A549 treated with DMSO at 1 μM for 4 hours (cell line): ENCODE data around the gene MRPS18A. TPM values are rescaled to one million over a fixed set of nuclear protein-coding genes. Genes with fewer than 3 reads are reported as not detected.

Experiments used
- total RNA-seq: library from RNA; stranded (reverse); fragments of 200-300 nt; extraction: Qiagen RNA extraction; gene quantifications from 5 replicates; pipeline ENCODE4 v1.2.3, GENCODE V29; 2022; ENCODE audit warnings: low read depth

MRPS18A gene
- total RNA-seq, result 42.5 to 49.4 TPM (median 44.6 TPM) in 5 replicates

DNA sequence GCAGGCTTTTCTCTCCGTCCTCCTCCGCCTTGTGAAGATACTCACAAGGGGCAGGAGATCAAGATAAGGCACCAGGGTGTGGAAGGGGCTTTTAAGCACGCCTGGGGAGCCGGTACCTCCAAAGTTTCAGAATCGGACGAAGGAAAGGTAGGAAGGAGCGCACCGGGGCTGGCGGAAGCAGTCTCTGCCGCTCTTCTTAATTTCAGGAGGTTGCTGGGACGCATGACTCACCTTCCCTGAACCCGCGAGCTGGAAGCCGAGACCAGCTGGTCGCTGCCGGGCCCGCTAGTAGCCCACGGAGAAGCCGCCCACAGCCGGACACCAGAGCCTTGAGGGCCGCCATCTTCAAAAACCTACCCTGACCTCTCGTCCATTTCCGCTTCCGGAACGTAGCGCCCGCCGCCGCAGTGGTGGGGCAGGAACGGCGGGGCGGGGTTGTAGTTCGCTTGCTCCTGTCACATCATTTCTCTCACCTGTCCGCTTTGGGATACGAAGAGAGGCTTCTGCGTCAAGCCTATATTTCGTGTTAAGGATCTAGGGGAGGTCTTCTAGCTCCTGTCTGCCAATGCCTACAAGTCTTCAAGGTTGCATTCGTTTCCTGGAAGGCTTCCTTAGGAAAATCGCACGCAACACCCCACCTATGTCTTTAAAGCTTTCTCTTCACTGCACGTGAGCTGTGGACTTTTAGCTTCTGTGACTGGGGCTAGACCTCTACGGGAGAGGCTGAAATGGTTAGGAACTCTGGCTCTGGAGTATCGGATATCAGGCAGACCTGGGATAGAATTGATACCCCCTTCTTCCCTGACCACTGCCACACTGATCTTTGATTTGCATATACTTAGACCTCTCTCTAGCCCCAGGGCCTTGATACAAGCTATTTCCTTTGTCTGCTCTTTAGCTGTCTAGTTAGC lies at the start of gene MRPS18A:
TSS of gene MRPS18A (minus strand) at position 355 of the 911 bp plus-strand sequence. CDS start at position 343, 12 bp downstream.

DNA sequence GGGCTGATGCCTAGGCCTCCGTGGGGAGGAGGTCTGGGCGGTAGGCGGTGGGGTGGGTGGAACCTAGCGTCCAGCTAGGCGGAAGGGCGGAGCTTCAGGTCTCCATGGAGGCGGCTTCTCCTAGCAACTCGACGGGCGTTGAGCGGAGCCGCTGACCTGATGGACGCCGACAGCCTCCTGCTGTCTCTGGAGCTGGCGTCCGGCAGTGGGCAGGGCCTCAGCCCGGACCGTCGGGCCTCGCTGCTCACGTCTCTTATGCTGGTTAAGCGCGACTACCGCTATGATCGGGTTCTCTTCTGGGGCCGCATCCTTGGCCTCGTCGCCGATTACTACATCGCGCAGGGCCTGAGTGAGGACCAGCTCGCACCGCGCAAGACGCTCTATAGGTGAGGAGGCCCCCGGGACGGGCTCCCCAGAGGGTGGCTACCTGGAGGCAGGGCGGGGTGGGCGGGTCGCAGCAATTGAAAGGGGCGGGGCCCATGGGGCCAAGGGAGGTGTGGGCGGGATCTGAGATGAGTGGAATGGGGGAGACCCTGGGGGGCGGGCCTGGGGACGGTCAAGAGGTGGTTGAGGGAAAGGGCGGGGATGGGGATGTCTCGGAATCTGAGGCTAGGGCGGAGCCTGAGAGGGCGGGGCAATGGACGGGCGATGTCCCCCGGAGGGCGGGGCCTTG lies 42.5 kb downstream of the MRPS18A start, which contains the start of gene RSPH9:
TSS of gene RSPH9 (plus strand) at position 97 of the 673 bp plus-strand sequence. CDS start at position 160, 63 bp downstream.

DNA sequence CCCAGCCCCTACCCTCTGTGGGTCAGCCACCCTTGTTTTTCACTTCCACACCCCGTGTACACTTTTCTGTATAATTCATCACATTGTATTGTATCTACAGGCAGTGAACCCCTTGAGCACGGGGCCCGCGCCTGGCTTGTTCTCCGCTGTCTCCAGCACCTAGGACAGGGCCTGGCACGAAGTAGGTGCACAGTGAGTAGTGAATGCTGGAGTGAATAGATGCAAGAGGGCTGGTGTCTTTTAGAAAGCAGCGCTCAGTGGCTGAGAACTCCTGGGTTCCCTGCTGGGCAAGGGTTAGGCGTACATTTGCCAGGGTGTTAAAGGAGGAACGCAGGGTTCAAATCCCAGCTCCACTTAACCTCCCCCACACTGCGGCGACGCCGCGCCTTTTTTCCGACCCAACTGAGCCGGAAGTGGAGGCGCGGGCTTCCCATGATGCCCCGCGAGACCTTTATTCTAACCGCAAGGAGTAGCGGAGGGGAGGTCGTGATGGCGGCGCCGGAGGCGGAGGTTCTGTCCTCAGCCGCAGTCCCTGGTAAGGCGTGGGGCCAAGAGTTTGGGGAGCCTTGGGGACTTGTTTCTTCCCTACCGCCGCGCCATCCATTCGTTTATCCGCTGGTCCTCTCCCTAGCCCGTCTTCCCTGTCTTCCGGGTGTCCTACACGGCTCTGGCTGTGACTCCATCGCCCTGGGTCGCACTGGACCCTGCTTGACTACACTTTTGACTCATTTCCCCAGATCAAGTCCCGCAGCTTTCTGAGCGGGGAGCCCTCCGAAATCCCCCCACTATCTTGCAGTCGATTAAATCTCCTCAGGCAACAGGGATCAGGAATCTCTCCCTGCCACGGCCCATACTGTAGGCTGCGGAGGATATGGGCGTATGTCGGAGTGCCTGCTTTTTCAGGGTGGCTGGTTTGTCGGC lies 51.9 kb downstream of the MRPS18A start, which contains the start of gene MAD2L1BP:
TSS of gene MAD2L1BP (plus strand) at position 454 of the 921 bp plus-strand sequence. CDS start at position 490, 36 bp downstream.

DNA sequence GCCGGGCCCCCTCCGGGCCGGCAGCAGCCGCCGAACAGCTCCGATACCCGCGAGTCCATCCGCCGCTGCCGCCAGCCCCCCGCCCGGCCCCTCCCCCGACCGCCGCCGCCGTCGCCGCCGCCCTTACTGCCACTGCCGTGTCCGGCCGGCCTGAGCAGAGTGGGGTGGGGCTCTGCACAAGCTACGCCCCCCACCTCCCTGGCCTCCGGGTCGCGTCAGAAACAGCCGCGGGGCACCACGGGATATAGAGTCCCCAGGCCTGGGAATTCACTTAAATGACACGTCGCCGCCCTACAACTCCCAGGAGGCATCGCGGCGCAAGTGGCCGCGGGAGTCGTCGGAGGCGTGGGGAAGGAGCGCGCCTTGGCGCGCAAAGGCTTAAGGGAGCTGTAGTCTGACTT lies 58.5 kb downstream of the MRPS18A start, which contains the start of gene GTPBP2:
TSS of gene GTPBP2 (minus strand) at position 161 of the 401 bp plus-strand sequence. CDS start at position 59, 102 bp downstream.

Other genes starting within 250 kb of the MRPS18A start
- gene DLK2, start 232.2 kb downstream of the MRPS18A start, total RNA-seq, result 3.5 to 6.8 TPM (median 6.4 TPM) in 5 replicates
- 18.6 to 21.0 TPM (median 20.1 TPM) in 5 replicates for gene TJAP1, start 210.2 kb downstream of the MRPS18A start, total RNA-seq
- 0.74 to 1.3 TPM (median 1.1 TPM) in 5 replicates for gene LRRC73, start 177.4 kb downstream of the MRPS18A start, total RNA-seq
- gene YIPF3, start 170.9 kb downstream of the MRPS18A start, total RNA-seq, result 60.8 to 71.1 TPM (median 68.3 TPM) in 5 replicates
- 47.0 to 60.7 TPM (median 53.9 TPM) in 5 replicates for gene POLR1C, start 170.7 kb downstream of the MRPS18A start, total RNA-seq
- 29.2 to 33.9 TPM (median 31.6 TPM) in 5 replicates for gene XPO5, start 111.8 kb downstream of the MRPS18A start, total RNA-seq
- gene POLH, start 111.6 kb downstream of the MRPS18A start, total RNA-seq, result 8.3 to 10.5 TPM (median 9.3 TPM) in 5 replicates
- gene GTPBP2, start 58.5 kb downstream of the MRPS18A start, total RNA-seq, result 18.4 to 21.5 TPM (median 20.0 TPM) in 5 replicates
- gene MAD2L1BP, start 52.0 kb downstream of the MRPS18A start, total RNA-seq, result 32.0 to 38.9 TPM (median 35.1 TPM) in 5 replicates
- gene RSPH9, start 42.8 kb downstream of the MRPS18A start, total RNA-seq, result 0.17 to 0.26 TPM (median 0.20 TPM) in 5 replicates
- 30.6 to 34.4 TPM (median 33.1 TPM) in 5 replicates for gene VEGFA, start 82.4 kb upstream of the MRPS18A start, total RNA-seq